AG09319 (cell line): ENCODE measurements around the gene PCDH1.

Experiments
- DNase-seq: peaks from one replicate; pipeline ENCODE4 v3.0.0-alpha.2; 2010; ENCODE audit warnings: low read depth; ENCODE audit errors: extremely low read depth
- TF ChIP-seq, protein P1 (sequence below): IDR thresholded peaks from 2 replicates; pipeline ENCODE4 v1.5.1; 2011; ENCODE audit warnings: low read depth, mild to moderate bottlenecking, inconsistent platforms, low read length, moderate library complexity

PCDH1 gene

DNA sequence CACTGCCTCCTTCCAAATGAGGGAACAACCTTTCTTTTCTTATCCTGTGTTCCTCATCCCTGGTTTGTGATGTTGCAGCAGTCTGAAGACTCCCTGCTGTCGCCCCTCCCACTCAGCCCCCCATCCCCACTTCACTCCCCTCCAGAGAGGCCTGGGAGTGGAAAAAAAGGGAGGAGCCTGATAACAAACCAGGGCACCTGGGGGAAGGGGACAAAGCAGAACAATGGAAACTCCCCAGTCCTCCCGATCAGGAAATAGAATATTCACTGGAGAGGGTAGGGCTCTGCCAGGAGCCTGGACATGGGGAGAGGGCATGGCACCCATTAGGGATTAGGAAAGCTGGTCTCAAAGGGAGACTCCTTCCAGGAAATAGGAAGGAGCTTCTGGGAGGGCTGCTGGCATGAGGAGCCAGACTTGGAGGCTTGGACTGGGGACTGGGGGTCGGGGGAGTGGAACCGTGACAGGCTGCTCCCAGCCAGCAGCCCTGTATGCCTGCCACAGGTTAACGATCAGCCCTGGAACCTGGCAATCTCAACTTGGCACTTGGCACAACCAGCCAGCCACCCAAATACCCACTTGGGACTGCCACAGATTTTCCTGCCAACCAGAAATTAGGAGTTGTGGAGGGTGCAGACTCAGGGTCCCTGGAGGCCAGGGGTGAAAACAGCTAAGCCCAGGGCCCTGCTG, 20.0 kb downstream of the PCDH1 start:
- DNase-seq = no peak

GRCh38 chr5:141857226-141857625, 21.0 kb downstream of the PCDH1 start:
- TF ChIP-seq, protein P1, sequence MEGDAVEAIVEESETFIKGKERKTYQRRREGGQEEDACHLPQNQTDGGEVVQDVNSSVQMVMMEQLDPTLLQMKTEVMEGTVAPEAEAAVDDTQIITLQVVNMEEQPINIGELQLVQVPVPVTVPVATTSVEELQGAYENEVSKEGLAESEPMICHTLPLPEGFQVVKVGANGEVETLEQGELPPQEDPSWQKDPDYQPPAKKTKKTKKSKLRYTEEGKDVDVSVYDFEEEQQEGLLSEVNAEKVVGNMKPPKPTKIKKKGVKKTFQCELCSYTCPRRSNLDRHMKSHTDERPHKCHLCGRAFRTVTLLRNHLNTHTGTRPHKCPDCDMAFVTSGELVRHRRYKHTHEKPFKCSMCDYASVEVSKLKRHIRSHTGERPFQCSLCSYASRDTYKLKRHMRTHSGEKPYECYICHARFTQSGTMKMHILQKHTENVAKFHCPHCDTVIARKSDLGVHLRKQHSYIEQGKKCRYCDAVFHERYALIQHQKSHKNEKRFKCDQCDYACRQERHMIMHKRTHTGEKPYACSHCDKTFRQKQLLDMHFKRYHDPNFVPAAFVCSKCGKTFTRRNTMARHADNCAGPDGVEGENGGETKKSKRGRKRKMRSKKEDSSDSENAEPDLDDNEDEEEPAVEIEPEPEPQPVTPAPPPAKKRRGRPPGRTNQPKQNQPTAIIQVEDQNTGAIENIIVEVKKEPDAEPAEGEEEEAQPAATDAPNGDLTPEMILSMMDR = no peak
- no peak for DNase-seq

More for the DNA sequence above, 20.0 kb downstream of the PCDH1 start:
- TF ChIP-seq, protein P1 = no peak

DNA sequence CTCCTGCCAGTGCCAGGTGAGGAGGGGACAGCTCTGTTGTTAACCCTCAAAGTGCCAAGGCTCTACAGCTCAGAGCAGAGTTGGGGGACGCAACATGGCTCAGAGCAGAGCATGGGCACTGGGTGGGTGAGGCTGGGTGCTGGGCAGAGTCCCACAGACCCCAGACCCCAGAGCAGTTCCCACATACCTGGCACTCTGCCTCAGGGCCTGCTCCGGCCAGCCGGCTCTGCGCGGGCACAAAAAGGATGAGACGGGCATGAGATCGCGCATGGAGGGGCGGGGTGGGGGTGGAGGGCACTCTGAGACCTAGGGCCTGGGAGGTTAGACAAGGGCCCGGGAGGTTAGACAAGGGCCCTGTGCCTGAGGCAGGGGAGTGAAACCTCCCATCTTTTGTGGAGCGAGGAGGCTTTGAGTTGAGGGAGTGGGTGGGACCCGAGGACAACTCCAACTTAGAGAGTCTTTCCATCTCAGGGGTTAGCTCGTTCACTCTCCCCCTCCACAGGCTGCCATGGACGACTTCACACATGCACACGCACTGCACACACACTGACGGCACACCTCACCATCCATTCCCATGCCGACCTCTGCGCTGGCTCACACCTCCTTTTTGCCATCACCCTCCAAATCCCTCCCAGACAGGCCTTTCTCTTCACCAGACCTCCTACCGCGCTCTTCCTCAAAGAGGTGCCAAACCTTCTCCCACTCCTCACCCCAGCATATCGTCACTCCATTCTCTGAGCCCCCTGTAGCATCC, 22.0 kb downstream of the PCDH1 start:
- no peak for DNase-seq
- TF ChIP-seq, protein P1 = no peak

DNA sequence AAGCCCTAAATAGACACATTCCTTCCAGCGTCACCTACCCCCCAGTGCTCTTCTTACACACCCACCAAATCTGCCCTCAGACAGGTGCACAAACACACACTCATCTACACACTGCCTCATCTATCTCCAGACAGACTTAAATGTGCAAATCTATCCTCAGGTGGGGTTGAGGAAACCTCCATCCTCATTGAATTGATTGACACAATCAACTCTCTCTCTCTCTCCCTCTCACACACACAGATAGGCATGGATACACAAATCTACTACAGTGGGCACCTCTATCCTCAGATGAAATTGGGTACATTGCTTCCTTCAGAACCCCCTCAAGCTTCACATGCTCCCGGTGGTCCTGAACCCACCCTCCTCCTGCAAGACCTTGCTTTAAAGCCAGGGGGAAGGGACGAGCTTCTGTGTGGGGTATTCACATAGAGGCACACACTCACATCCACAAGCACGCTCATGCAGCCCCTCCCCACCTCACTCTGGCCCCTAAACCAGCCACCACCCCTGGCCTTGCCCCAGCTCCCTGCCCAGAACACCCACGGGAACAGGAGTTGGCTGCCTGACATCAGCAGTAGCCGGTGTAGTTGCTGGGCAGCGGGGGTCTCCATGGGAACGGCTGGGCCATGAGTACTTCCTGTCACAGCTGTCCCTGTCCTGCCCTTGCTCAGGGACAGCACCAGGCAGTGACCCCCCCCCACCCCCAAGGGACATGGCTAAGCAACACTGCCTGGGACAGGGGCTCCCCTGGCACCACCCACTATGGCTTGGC, 22.8 kb downstream of the PCDH1 start:
- TF ChIP-seq, protein P1 = no peak
- DNase-seq = no peak

- no peak for DNase-seq
- TF ChIP-seq, protein P1 = no peak
Observed at GRCh38 chr5:141853895-141854626, 24.1 kb downstream of the PCDH1 start.

DNA sequence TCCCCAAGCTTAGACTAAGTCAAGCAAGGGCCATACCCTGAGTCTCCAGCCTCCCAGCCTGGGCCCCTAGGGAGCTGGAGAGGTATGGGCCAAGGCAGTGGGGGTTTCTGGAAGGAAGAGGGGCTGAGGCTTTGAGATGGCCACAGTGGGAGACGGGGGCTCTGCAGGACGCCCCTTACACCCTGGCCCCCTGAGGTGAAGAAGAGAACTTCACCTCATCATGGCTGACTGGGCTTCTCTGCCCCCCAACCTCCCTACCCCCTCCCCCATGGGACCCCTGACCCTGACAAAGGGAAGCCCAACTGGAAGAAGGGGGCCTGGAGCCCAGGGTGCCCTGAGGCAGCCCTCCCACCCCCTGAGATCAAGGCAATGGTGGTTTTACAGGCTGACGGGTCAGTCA, 25.8 kb downstream of the PCDH1 start:
- TF ChIP-seq, protein P1 = no peak
- no peak for DNase-seq
